ENCODE data around the gene SRMS.

The SRMS gene

GRCh38 chr20:63498960-63499337 lies 48.6 kb downstream of the SRMS start, which contains the start of gene EEF1A2:
Gene EEF1A2, minus strand, starts transcription at chr20:63499083. Its CDS starts 1,320 bp downstream, at chr20:63497763.
- DNase-seq = peak; percentile 62 to 86 (median 82)

- peak in 2 of 3 experiments; percentile 66 to 71 for DNase-seq
Observed at GRCh38 chr20:63497946-63498935, 49.3 kb downstream of the SRMS start.

GRCh38 chr20:63497138-63497945 lies 50.2 kb downstream of the SRMS start:
- no peak for DNase-seq

- DNase-seq = no peak
Observed at GRCh38 chr20:63496596-63497120, 50.9 kb downstream of the SRMS start.

GRCh38 chr20:63495741-63496595 lies 51.6 kb downstream of the SRMS start:
- DNase-seq = peak; percentile 52 to 71 (median 59)

GRCh38 chr20:63495167-63495720 lies 52.3 kb downstream of the SRMS start:
- DNase-seq = no peak

- no peak for DNase-seq
Observed at GRCh38 chr20:63494420-63495166, 53.0 kb downstream of the SRMS start.

- no peak for DNase-seq
Observed at GRCh38 chr20:63494084-63494419, 53.5 kb downstream of the SRMS start.

GRCh38 chr20:63493563-63494020 lies 54.0 kb downstream of the SRMS start:
- no peak for DNase-seq

- no peak for DNase-seq
Observed at GRCh38 chr20:63492982-63493381, 54.6 kb downstream of the SRMS start.

- DNase-seq = no peak
Observed at GRCh38 chr20:63492518-63492917, 55.0 kb downstream of the SRMS start.

- DNase-seq = no peak
Observed at GRCh38 chr20:63491635-63492230, 55.8 kb downstream of the SRMS start.

GRCh38 chr20:63491078-63491477 lies 56.5 kb downstream of the SRMS start:
- DNase-seq = no peak
